Ovary (tissue), 9 donors: ENCODE data around the gene REEP5. TPM values are rescaled to one million over a fixed set of nuclear protein-coding genes. Genes with fewer than 3 reads are reported as not detected.

Source experiments
- DNase-seq, 5 donors: peaks; one replicate each; pipeline ENCODE4 v3.0.0-alpha.2; 2019 to 2020
- H3K27ac ChIP-seq, 2 donors: fragments of 200-600 bp; one replicate each; pipeline versions ENCODE4 v1.5.1 to v1.8.0; 2019 to 2022
- H3K27me3 ChIP-seq: fragments of 200-600 bp; one replicate; pipeline ENCODE4 v1.8.0; 2022
- H3K36me3 ChIP-seq: fragments of 200-600 bp; sonication (generic); one replicate; pipeline ENCODE4 v1.5.1; 2019
- H3K4me1 ChIP-seq: one replicate; pipeline ENCODE4 v1.8.1; 2013; ENCODE audit warnings: mild to moderate bottlenecking, moderate library complexity; ENCODE audit not compliant: insufficient read depth
- H3K4me3 ChIP-seq: fragments of 200-600 bp; sonication (generic); one replicate; pipeline ENCODE4 v1.5.1; 2017
- H3K9me3 ChIP-seq, 2 donors: fragments of 200-600 bp in 1 of 2; sonication (generic) in 1 of 2; one replicate each; pipeline versions ENCODE4 v1.5.1 to v1.8.1; 2013 to 2019; ENCODE audit warnings: mild to moderate bottlenecking in 1 of 2, moderate library complexity in 1 of 2
- EP300 ChIP-seq: sonication (generic); formaldehyde crosslinking; IDR thresholded peaks from one replicate; pipeline ENCODE4 v1.6.1; 2017; ENCODE audit warnings: antibody characterized with exemption
- POLR2A ChIP-seq: fragments of 450-650 bp; IDR thresholded peaks from one replicate; pipeline ENCODE4 v1.6.1; 2017; ENCODE audit warnings: antibody characterized with exemption, mild to moderate bottlenecking, moderate library complexity
- WGBS, 3 donors: extraction: QIAGEN DNeasy Blood & Tissue Kit in 1 of 3; methylation state at CpG; one replicate each; pipeline versions ENCODE4 v1.1.5 to v1.1.7; 2013 to 2017; 5-methylcytosine and 5-hydroxymethylcytosine counted together
- intact Hi-C, 4 donors: fragments of 100-400 bp; cut with DNase I; formaldehyde crosslinking; loops; one replicate each; pipeline versions ENCODE4 v1.11.0 to v1.15.1; 2022 to 2023
- polyA plus RNA-seq, 2 donors: library from polyadenylated mRNA; stranded (reverse); fragments of 200-250 nt in 1 of 2; fragments of 350-450 nt in 1 of 2; fragmentation: Illumina TruSeq in 1 of 2; extraction: RNeasy Lipid Tissue Mini Kit (QIAGEN cat#74804) in 1 of 2; gene quantifications; one replicate each; pipeline ENCODE4 v1.2.3, GENCODE V29; 2013 to 2014
- total RNA-seq, 7 donors: library from RNA; depleted of rRNA in 2 of 7; stranded (reverse); fragments of >200 nt in 2 of 7; fragmentation: NEBNext Ultra II Directional in 3 of 7; extraction: Animal tissue kit (Norgen Biotek cat#: 25700) in 3 of 7; gene quantifications; one replicate each; pipeline versions ENCODE4 v1.1.0 to v1.2.4, GENCODE V29; 2016 to 2023
- TF ChIP-seq, protein P1 (sequence below), 3 donors: fragments of 450-650 bp in 2 of 3; fragments of 200-600 bp in 1 of 3; IDR thresholded peaks; one replicate each; pipeline versions ENCODE4 v1.5.1 to v1.8.0; 2016 to 2022; ENCODE audit warnings: antibody characterized with exemption in 3 of 3, mild to moderate bottlenecking in 1 of 3
- donor health status: DM: no; HTN: no; CAD: no; lungs with moderate emphysema.
- donor health status: DM: no; HTN: no; CAD: no.
- donor health status: Bipolar disorder and iron deficiency.
- donor health status: DM: yes; HTN: yes; CAD: no.
- donor health status: DM: no; HTN: no; CAD: no.
- donor health status: DM: yes; HTN: yes; CAD: no.

Gene REEP5
- total and polyA plus RNA-seq, 9 donors, result 50.2 to 90.4 (median 67.6) TPM

DNA sequence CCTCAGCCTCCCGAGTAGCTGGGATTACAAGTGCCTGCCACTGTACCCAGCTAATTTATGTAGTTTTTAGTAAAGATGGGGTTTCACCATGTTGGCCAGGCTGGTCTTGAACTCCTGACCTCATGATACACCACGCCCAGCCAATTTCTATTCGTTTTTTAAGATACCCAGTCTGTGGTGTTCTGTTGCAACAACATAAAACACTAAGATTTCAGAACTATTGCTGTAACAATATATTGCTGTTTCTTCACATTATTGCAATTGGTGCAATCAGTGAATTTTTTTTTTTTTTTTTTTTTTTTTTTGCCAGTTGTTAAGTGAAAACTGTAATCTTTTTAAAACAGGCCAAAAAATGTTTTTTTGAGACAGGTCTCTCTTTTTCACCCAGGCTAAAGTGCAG lies 51.1 kb downstream of the REEP5 start:
- WGBS, 3 donors, result 60 to 69% (median 69%) methylated on average over 3 of the region's 3 CpGs
- no peak overlapping the region for H3K27ac ChIP-seq
- no peaks in the 10 kb centered on the region for H3K36me3 ChIP-seq

DNA sequence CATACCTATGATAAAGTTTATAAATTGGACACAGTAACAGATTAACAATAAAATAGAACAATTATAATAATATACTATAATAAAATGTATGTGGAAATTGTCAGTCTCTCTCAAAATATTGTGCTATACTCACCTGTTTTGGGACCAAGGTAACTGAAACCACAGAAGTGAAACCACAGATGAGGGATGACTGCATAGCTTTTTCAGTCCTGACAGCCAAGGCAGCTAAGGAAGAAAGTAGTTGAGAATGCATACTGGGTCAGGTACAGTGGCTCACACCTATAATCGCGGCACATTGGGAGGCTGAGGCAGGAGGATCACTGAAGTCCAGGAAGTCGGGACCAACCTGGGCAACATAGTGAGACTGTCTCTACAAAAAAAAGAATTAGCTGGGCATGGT lies 52.1 kb downstream of the REEP5 start:
- H3K4me3 ChIP-seq, result no peak overlapping the region
- no peaks in the 10 kb centered on the region for H3K9me3 ChIP-seq
- 92 to 97% (median 96%) methylated on average over 3 of the region's 3 CpGs for WGBS, 3 donors
- H3K27me3 ChIP-seq, result no peaks in the 10 kb centered on the region
- no peaks in the 10 kb centered on the region for H3K36me3 ChIP-seq
- H3K4me1 ChIP-seq, result no peaks in the 10 kb centered on the region
- TF ChIP-seq EP300 (no peak), POLR2A (no peak)
- TF ChIP-seq, protein P1, sequence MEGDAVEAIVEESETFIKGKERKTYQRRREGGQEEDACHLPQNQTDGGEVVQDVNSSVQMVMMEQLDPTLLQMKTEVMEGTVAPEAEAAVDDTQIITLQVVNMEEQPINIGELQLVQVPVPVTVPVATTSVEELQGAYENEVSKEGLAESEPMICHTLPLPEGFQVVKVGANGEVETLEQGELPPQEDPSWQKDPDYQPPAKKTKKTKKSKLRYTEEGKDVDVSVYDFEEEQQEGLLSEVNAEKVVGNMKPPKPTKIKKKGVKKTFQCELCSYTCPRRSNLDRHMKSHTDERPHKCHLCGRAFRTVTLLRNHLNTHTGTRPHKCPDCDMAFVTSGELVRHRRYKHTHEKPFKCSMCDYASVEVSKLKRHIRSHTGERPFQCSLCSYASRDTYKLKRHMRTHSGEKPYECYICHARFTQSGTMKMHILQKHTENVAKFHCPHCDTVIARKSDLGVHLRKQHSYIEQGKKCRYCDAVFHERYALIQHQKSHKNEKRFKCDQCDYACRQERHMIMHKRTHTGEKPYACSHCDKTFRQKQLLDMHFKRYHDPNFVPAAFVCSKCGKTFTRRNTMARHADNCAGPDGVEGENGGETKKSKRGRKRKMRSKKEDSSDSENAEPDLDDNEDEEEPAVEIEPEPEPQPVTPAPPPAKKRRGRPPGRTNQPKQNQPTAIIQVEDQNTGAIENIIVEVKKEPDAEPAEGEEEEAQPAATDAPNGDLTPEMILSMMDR (IDR thresholded peaks at IDR 0.05), result no peak
- DNase-seq, result no peak
- intact Hi-C loops, result no loop called here
- H3K27ac ChIP-seq, result no peak overlapping the region

More for the DNA sequence above, 51.1 kb downstream of the REEP5 start:
- no peak for DNase-seq
- Histone ChIP-seq H3K9me3 (no peaks in the 10 kb centered on the region), H3K27me3 (no peaks in the 10 kb centered on the region), H3K4me3 (no peak overlapping the region), H3K4me1 (no peaks in the 10 kb centered on the region)
- TF ChIP-seq, protein P1 (IDR thresholded peaks at IDR 0.05), result no peak
- no peak for TF ChIP-seq EP300
- TF ChIP-seq POLR2A, result no peak
- intact Hi-C loops, result no loop called here

DNA sequence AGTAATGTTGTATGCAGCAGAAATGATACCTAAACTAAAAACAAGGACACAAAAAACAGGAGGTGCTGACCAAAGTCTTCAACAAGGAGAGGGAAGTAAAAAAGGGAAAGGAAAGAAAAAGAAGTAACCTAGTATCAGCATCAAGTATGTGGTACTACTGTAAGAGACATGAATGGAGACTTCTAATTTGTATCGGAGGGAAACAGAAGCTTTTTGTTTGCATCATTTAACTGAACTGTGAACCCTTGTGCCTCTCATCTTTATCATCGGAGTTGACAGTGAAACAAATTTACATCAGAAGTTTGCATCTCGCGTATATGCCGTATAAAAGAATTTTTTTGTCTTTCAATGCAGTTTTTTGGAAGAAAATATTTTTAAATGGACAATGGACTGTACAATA lies 54.6 kb downstream of the REEP5 start:
- no peaks in the 10 kb centered on the region for H3K27me3 ChIP-seq
- peaks cover 2% of the 10 kb centered on the region for H3K4me1 ChIP-seq
- no peak overlapping the region for H3K27ac ChIP-seq
- no peak for DNase-seq
- TF ChIP-seq POLR2A (no peak), EP300 (no peak)
- TF ChIP-seq, protein P1 (IDR thresholded peaks at IDR 0.05), result no peak
- H3K9me3 ChIP-seq, result no peaks in the 10 kb centered on the region
- no peaks in the 10 kb centered on the region for H3K36me3 ChIP-seq
- no peak overlapping the region for H3K4me3 ChIP-seq
- WGBS, 3 donors, result 91 to 95% (median 92%) methylated on average over 5 of the region's 5 CpGs
- intact Hi-C loops, result loop anchor here in 1 of 4 donors (2.0 kb wide), 1 partner anchor 17 kb away; no protein-coding TSS in a partner anchor

GRCh38 chr5:112866739-112867138 lies 55.3 kb downstream of the REEP5 start:
- intact Hi-C loops, result loop anchor here in 1 of 4 donors (2.0 kb wide), 1 partner anchor 18 kb away; no protein-coding TSS in a partner anchor

More at GRCh38 chr5:112866739-112867138, 55.3 kb downstream of the REEP5 start:
- TF ChIP-seq POLR2A, result no peak
- no peak for TF ChIP-seq EP300
- TF ChIP-seq, protein P1 (IDR thresholded peaks at IDR 0.05), result no peak
- no peak for DNase-seq
- Histone ChIP-seq H3K9me3 (no peaks in the 10 kb centered on the region), H3K36me3 (no peaks in the 10 kb centered on the region), H3K27me3 (no peaks in the 10 kb centered on the region), H3K27ac (no peak overlapping the region), H3K4me3 (no peak overlapping the region), H3K4me1 (peaks cover 6% of the 10 kb centered on the region)
- 90 to 97% (median 92%) methylated on average over 2 of the region's 2 CpGs for WGBS, 3 donors
